HG03460 (cell line): Measurements from ENCODE around the gene SPAG16.

Experiments
- ATAC-seq: cut with Tn5 transposase; IDR thresholded peaks from one replicate; pipeline ENCODE4 v1.9.1; 2021; ENCODE audit not compliant: unreplicated experiment

Gene SPAG16

DNA sequence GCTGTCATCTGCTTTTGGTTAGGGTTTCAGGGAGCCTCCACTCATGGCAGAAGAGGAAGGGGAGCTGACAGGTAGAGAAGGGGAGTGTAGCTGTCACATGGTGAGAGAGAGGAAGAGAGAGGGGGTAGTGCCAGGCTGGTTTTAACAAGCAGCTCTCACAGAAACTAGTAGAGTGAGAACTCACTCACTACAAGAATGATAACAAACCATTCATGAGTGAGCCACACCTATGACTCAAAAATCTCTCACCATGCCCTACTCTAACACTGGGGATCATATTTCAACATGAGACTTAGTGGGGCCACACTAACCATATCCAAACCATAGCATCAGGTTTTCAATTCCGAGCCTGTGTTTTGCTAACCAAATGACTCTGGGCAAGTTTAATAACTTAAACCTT is 851.7 kb downstream of the SPAG16 start:
- ATAC-seq, result no peak

DNA sequence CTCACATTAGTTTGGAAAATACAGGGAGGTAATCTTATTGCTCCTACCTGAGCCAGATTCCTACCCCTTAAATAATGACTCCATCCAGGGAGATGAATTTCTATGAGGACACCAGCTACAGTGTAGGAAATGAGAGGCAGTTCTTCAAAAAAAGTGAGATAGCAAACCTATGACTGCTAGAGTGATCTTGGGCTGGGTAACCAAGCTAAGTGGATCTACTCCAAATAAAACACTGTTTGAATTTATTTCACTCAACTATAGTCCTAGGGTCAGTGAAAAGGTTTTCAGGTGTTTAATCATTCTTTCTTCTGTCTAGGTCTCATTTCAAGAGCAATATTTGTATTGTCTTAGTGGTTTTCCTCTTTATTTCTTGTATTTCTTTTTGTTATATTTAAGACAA is 854.5 kb downstream of the SPAG16 start:
- no peak for ATAC-seq

DNA sequence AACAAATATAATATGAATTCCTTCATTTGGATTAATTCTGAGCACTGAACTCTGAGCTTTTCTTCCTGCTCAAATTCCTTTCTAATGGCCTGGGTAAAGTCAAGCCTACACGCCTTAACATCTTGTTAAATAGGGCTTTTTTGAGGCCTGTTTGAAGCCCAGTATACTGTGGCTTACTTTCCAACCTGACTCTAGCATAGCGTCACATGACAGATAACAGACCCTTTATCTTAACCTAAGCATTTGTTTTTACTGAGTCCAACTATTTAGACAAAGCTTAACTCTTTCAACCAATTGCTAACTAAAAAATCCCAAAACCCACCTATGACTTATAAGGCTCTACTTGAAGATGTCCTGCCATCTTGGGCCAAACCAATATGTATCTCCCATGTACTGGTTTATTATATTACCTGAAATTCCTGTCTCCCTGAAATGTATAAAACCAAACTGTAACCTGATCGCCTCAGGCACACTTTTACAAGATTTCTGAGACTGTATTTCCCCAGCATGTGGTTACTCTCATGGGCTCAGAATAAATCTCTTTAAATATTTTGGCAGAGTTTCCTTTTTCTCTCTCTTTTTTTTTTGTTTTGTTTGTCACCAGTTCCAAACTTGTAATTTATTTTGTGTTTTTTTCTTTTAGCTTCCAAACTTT is 855.5 kb downstream of the SPAG16 start:
- ATAC-seq, result no peak

DNA sequence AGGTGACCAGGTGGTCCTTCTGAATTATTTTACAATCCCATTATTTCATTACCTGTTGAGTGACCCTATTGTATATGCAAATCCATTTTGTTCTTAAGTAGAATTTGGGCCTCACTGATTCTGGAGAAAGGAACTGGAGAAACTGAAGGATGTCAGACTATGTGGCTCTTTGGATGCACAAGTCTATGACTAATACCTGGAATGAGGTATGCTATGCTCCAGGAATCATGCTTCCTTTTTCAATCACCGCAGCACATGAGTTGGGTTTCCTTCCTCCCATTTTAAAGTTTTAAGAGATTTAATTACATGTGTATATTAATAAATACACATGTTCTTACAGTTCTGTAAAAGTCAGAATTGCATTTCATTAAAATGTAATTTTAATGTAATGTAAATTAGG is 872.7 kb downstream of the SPAG16 start:
- no peak for ATAC-seq

DNA sequence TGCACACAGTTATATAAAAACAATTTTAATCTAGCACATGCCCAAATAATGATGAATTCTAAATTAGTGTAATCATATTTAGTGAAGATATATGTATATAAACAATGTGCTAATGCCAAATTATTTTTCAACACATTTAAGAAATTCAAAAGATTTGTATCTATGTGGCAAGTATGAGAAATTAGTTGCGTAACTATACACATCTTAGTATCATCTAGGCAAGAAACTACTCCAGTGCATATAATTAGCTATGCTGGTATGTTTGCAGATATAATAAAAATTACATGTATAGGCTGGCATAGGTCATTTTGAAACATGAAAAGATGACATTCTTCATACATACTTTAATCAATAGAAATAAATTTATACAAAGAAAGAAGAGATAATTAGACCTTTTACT is 874.6 kb downstream of the SPAG16 start:
- ATAC-seq, result no peak

DNA sequence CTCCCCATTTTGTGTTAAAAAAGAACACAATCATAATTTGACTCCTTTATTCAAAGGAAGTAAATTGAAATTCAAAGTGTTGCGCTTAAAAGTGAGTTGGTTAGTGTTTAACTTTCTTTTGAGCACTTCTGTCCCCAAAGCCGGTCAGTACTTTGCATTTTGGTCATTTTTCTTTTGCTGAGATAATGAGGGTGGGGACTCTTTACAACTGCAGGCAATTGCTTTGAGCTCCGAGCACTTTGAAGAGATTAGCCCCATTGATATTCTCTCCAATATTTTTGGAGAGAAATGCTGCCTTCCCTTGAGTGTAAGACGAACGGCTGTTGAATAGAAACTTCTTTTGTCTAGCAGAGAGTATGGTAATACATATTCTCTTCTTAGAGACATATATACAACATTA is 885.0 kb downstream of the SPAG16 start:
- ATAC-seq, result no peak

DNA sequence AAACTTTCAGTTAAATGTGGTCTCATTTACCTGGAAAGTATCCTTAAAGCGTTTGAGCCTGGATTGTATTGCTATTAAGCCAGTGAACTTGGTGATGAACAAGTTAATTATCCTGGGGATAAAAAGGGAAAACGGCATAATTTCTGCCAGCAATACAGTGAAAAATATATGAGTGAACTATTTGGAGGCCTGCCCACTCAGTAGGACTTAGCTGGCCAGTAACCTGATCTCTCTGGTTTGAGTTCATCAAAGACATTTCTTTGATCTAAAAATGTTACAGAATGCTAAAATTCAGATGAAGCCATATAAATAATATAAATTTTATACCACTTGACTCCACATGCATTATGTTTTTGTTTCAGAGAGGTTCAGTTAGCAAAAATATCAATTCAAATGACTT is 885.5 kb downstream of the SPAG16 start:
- ATAC-seq, result no peak

DNA sequence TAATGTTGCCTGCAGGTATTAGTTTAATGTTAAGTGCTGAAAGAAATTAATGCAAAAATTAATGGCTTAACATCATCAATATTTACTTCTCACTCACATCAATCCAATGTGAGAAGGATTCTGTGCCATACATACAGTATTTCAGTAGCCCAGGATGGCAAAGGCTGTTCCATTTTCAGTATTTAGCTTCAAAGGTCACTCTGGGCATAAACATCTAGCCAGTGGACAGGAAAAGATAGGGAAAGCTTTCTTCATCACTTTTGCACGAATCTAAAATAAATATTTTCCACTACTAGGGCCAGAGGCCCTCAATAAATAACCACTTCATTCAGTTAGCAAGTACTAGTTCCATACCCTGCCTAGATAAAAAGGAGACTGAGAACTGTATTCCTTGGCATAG is 890.3 kb downstream of the SPAG16 start:
- no peak for ATAC-seq

DNA sequence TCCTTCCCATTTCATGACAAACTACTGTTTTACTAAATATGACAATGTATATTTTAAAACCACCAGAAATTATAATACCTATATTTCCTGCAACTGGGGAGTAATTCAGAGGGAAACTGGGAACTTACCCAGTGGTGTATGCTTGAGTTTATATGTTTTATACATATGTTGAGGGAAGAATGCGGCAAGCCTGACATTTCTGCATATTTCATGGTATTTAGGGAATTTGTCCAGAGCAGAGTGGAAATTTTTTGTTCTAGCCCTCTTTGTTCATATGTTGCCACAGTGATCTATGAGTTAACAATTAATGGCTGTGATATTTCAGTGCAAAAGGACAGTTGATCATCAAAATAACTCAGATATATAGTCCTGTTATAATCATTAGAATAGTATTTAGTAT is 895.8 kb downstream of the SPAG16 start:
- ATAC-seq, result no peak

DNA sequence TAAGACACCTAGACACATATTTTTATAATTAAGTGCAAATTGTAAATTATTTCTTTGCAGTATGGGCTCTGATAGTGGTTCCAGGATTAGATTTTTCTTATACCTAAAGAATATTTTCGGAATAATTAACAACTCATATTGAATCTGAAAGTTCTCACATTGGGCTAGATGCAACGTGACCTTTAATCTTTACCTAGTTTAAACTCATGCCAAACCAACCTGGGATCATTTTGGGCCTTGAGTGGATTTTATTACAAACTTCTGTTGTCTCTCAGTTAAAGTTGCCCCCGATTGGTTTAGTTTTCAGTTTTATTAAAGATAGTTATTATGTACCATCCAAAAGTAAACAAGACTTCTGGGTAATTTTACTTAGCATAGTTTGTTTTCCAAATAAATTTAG is 896.4 kb downstream of the SPAG16 start:
- no peak for ATAC-seq

DNA sequence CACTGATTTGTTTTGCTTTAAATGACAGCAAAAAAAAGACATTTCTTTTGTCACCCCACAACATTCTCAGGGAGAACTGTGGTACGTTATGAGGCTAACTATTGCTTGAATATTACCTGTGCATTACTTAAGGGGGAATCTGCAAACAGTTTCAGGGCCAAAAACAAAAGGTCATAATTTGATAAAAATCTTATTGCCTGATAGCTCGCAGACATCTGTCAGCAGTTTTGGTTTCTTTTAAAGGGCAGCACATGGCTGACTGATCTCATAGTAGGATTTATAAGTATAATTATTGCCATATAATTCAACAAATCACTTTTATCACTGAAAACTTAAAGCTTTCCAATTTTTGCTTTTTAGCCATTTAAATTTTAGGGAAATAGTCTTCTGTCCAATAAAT is 900.2 kb downstream of the SPAG16 start:
- no peak for ATAC-seq

DNA sequence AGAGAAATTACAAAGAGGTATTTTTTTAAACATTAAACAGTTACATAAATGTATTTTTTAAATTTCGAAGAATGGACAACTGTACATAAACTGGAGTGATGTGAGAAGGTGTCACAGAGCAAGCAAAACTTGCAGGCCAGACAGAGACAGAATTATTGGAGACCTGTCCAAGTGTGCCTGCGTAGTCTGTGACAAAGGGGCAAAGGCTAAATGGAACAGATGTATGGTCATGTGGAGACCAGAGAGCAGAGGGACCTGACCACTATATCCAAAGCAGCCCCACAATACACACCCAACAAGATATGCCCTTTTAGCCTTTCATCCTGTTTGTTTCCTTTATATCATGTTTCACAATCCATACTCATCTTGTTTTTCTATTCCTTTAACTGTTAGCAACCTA is 901.3 kb downstream of the SPAG16 start:
- ATAC-seq, result no peak

DNA sequence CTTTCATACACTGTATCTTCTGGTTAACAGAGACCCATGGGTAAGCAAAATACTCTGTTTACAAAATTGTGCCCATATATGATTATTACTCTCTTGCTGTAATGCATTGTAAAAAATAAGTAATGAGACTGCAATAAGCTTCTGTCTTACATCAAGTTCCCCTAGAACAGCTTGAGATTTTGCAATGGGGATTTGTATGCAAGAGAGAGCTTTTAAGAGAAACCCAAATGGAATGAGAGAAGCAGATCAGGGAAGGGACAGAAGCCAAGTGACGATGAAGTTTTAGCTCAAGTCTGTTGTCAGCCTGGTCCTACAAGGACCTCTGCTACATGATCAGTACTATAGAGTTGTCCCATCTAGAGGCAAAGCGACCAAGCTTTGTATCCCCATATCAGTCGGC is 908.4 kb downstream of the SPAG16 start:
- no peak for ATAC-seq

DNA sequence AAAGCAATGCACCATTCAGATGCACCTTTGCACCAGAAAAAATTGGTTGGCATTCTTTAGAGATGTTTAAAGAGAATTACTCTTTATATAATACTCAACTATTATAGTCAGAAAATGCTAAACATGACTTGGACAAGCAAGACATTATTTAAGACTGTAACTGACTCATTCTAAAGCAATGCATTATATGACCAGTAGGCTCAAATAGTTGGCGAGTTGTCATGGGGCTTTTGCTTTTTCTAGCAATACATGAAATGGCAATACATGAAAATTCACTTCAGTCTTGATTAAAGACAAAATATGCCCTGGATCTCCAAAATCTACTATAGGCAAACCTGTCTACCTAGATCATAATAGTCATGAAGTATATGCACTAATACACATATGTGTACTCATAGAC is 909.7 kb downstream of the SPAG16 start:
- no peak for ATAC-seq

DNA sequence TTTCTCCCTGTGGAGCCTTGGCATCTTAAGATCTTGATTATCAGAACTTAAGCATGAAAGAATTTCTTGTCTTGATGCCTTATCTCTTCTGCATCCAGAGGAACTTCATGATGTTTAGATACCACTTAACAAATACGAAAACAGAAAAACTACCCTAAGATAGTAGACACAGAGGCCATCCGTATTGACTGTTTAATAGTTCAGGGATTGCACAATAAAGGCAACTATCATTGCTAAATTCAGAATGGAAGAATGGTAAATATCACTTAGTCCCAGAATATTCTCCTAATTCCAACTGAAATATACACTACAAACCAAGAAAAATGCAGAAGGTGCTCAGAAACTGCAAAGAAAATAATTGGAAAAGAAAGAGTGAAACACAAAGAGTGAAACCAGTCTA is 912.0 kb downstream of the SPAG16 start:
- no peak for ATAC-seq

DNA sequence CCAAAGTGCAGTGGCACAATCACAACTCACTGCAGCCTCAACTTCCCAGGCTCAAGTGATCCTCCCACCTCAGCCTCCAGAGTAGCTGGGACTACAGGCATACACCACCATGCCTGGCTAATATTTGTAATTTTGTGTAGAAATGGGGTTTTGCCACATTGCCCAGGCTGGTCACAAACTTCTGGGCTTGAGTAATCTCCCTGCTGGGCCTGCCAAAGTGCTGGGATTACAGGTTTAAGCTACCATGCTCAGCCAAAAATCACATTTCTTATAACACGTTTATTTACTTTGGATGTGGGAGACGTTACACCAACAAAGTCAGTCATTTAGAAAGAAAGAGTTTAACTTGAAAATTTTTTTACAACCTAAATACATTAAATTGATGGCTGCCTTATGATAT is 917.6 kb downstream of the SPAG16 start:
- ATAC-seq, result no peak

DNA sequence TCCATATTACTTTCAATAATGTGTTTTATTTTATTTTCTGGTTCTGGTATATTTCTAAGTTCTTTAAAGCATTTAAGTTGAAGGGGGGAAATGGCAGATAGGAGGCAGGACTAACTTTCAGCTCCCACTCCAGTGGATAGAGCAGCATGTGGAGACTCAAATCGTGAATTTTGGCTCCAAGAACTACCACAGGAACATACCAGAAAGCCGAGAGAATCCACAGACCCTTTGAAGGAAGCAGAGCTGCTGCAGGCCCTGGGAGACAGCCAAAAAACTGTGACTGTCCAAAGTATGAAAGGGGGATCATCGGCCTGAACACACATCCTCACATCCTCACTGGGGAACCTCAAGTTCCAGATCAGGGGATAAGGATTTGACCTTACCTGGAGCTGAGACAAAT is 919.0 kb downstream of the SPAG16 start:
- no peak for ATAC-seq

DNA sequence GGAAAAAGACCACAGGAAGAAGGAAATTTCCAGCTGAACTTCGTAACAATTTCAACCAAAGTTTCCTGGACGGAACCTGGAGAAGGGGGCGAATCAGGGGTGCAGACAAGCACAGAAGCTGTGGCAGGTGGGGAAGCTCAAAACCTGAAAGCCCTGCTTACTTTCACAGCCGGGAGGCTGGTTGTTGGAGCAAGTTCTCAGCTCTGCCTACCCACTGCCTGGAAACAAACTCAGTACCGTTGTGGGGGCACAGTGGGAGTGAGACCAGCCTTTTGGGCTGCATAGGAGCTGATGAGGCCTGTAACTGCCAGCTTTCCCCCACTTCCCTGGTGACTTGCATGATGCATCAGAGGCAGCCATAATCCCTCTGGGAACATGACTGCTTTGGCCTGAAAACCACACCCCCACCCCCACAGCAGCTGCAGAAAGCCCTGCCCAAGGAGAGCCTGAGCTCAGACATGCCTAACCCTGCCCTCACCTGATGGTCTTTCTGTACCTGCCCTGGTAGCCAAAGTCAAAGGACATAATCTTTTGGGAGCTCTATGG is 919.6 kb downstream of the SPAG16 start:
- ATAC-seq, result no peak

DNA sequence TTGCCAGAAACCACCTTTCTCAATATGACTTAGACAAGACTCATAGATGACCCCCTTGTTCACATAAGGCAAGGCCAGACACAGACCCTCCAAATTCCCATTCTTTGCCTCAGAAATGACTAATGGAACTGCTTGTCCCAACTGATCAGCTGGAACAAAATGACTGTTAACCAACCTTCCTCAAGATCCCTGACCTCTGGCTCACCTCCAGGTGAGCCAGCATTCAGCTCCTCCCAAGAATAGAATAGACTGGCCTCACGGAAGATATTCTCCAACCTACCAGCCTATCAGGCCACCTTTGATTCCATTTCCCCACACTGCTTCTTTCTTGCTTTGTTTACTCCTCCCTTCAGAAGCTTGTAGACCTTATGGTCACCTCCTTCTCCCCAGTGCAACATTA is 930.8 kb downstream of the SPAG16 start:
- ATAC-seq, result no peak

DNA sequence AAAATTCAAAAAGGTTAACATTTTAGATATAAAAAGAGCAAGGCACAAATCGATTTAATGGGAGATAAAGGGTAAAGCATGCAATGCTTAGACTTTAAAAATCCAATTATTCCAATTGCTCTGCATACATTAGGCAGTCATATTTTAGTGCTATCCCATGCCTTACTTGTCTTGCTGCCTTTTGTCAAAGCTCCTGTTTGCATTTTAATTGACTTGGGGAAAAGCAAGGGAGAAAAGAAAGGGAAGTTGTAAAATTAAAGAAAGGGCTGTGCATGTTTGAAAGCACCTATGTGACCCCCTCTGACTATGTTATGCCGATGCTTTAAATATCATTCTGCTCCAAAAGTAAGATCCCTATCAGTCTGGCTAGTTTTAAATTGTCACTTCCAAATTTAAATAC is 932.9 kb downstream of the SPAG16 start:
- no peak for ATAC-seq

DNA sequence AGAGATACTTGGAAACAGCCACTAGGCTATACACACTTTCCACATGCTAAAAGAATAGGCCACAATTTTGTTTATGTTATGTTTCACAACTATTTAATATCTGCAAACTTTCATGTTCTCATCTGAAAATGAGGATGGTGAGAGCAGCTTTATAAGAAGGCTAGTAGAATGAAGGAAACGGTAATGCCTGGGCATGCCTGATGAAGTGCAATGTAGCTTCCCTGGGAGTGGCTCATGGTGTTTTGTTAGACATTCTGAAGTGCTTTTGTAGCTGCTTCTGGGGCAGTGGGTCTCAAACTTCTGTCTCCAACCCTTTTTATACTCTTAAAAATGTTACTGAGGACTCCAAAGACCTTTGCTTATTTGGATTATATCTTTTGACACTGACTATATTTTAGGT is 933.3 kb downstream of the SPAG16 start:
- no peak for ATAC-seq

DNA sequence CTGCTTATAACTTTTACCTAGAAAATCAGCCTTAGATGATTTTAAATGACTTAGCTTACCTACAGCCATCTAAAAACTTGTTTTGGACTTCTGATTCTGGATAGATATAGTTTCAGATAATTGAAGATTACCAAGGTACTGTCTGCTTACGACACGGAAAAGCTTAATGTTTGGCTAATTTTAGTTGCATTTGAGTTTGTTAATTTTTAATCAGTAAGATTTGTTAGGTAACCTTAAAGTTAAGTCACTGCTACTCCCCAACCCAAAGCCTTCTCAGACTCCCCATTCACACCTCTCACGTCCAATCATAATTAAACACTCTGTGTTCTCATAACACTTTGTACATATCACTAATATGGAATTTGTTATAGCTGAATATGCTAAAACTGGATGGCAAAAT is 936.0 kb downstream of the SPAG16 start:
- ATAC-seq, result no peak

DNA sequence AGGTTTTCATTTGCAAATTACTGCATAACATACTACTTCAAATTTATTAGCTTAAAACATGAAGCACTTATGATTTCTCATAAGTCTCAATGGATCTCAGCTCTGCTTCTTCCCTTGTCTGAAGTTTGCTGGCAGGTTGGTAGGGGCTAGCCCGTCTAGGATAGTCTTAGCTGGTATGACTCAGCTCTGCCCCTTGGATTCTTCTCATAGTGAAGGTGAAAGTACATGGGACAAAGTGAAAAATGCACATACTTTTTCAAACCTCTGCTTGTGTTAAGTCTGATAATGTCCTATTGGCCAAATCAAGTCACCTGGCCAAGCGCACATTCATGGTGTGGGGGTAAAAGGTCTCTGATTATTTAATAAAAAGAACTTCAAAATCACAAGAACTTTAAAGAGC is 941.8 kb downstream of the SPAG16 start:
- ATAC-seq, result no peak
